NCI-H1105 treated with DMSO at 0.1 percent for 48 hours (cell line): ENCODE measurements around the gene RARB.

Source experiments
- DNase-seq: peaks from one replicate; lab custom pipeline; 2025; lab: John Stamatoyannopoulos, UW

RARB gene

DNA sequence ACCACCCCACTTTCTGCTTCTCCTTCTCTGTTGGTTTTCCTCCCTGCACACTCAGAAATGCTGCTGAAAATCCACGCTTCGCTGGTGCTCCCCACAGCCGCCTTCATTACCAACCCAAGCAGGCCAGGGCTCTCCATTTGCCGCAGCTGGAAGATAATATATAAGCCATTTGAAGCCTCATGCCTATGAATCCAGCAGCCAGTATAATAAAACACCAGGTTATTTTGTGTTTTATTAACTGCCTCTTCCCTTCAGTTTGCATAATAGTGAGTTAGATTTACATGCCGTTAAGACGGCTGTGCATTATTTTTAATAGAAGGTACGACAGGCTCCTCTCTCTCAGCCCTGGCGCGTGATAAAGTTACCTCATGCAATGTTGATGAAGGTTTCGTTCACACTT, 150.0 kb downstream of the RARB start:
- no peak for DNase-seq

GRCh38 chr3:25580534-25580933, 152.5 kb downstream of the RARB start:
- DNase-seq = no peak

DNA sequence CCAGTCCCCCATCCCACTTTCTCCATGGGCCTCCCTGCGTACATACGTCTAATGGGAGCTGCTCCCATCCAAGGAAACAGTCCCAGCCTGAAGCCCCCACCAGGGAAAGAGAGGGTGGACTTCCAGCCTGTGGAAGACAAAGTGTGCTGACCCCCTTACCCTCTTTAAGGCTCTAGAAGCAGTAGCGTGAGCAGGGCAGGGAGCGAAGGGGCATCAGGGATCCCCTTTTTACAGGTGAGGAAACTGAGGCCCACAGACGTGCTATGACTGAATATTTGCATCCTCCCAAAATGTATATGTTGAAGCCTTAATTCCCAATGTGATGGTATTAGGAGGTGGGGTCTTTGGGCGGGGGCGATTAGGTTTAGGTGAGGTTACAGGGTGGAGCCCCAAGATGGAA, 153.3 kb downstream of the RARB start:
- DNase-seq = no peak

DNA sequence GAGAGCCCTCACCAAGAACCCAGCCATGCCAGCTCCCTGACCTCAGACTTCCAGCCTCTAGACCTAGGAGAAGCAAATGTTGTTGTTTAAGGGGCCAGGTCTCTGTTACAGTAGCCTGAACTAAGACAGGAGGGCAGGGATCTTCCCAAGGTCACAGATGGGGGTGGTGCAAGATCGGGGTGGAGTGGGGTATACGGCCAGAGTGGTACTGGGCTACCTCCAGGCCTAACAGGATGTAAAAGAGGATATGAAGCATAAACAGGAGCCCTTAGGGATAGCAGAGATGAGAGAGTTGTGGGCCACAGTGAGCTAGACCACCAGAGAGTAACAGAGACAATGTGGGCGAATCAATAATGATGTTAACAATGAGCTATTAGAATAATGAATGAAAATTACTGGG, 153.8 kb downstream of the RARB start:
- no peak for DNase-seq

DNA sequence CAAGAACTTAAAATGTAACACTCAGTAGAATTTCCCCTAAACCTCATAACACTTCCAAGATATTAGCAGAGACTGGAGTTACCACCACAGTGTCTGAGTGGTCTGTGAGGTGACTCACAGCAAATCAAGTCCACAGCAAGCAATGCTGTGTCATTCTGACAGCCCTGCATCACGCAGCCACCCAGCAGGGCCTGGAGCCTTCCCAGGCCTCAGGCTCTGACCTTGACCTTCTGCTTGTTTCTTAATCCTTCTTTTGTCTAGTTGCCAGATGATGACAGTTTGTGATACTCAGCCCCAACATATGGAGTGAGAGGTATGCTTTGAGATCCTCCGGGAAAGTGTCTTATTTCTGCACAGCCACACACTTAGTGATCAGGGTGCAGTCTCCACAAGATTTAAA, 154.2 kb downstream of the RARB start:
- no peak for DNase-seq

DNA sequence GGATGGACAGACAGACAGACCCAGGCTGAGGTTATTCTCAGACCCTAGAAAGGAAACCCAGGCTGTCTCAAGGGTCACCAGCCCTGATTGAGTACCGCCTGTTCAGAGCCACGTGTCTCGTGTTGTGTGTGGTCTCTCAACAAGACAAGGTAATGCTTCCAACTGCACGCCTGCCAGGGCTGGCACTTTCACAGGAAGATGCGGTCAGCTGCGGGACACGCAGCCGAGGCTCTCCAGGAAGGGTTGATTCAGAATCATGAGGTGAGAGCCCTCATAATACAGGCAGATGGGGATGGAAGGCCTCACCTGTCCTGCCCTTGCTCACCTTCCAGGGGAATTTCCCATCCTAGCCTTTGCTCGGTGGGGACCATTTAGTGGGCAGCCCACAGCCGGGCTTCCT, 155.3 kb downstream of the RARB start:
- no peak for DNase-seq

- no peak for DNase-seq
Observed at GRCh38 chr3:25584011-25584789, 156.1 kb downstream of the RARB start.

DNA sequence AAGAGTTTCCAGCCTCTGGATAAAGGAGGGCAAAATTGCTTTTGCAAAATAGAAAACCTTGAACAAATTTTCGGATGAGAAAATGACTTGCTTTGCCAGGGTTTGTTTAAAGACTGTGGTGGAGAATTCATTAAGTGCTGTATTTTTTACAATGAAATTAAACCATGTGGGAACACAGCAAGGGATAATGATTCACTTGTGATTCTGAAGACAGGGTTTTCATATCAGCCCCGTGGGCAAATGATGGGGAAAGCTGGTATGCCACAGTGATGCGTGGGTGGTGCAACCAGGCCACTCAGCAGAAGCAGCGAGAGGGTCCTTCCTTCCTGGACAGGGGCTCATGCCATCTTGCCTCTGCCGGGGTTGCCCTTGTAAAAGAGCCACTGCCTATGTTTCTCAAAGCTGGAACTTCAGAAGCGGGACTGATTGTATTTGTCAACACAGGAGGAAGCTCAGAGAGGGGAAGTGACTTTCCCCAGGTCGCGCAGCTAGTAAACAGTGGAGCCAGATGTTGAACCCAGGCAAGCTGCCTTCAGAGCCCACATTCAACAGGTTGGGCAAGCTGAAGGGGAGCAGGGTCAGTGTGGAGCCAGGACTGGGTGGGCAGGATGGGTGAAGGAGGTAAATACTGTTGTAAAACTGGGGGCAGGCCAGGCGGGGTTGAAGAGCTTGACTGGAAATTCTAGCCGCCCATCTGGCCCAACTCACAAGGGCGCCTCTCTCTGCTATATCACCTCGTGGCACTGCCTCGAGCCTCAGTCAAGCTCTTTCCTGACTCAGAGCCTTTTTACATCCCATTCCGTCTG, 157.5 kb downstream of the RARB start:
- no peak for DNase-seq

- DNase-seq = no peak
Observed at GRCh38 chr3:25586167-25586505, 158.1 kb downstream of the RARB start.

DNA sequence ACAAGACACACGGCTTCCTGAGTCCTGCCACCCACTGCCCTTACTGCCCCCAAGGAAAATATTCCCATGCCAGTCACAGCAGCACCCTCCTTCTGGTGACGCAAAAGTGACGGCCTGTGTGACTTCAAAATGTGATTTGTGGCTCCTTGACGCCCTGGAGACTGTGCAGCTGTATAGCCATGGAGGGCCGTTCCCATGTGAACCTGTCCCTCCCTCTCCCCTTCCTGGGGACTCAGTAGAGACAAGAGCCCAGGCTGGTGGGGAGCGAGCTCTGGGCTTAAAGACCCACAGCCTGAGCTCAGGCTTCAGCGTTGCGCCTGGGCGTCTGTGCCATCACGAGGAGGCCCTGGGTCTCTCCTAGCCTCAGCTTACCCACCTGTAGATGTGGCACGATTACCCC, 158.5 kb downstream of the RARB start:
- no peak for DNase-seq

GRCh38 chr3:25587094-25587493, 159.0 kb downstream of the RARB start:
- DNase-seq = peak; percentile 4

DNA sequence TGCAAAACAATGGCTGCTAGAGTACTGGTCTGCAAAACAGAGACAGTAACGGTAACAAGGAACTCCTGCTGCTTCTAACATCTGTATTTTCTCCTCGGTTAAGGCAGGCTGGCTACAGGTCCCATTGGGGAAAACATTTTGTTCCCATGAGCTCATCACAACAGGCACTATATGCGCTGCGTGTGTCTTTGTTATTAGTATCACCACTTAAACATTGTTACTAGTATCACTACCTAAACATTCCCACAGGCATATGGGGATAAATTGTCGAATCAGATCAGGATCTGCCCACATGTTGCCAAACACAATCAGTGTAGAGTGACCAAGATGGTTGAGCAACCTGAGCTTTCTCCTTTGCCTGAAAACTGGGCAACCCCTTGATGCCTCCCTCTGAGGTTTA, 159.5 kb downstream of the RARB start:
- DNase-seq = no peak

DNA sequence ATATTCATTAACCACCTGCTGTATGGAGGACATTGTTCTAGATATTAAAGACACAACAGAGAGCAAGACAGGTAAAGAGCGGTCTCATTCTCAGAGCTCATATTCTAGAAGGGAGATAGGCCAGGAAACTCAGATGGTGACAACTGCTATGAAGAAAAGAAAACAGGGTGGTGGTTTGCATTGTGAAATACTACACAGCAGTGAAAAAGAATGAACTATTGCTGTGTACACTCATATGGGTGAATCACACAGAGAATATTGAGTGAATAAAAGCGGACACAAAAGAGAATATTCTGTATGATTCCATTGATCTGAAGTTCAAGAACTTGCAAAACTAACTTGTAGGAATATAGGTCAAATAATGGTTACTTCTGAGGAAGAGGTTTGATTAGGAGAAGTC, 159.9 kb downstream of the RARB start:
- no peak for DNase-seq

- no peak for DNase-seq
Observed at GRCh38 chr3:25588441-25589103, 160.5 kb downstream of the RARB start.

DNA sequence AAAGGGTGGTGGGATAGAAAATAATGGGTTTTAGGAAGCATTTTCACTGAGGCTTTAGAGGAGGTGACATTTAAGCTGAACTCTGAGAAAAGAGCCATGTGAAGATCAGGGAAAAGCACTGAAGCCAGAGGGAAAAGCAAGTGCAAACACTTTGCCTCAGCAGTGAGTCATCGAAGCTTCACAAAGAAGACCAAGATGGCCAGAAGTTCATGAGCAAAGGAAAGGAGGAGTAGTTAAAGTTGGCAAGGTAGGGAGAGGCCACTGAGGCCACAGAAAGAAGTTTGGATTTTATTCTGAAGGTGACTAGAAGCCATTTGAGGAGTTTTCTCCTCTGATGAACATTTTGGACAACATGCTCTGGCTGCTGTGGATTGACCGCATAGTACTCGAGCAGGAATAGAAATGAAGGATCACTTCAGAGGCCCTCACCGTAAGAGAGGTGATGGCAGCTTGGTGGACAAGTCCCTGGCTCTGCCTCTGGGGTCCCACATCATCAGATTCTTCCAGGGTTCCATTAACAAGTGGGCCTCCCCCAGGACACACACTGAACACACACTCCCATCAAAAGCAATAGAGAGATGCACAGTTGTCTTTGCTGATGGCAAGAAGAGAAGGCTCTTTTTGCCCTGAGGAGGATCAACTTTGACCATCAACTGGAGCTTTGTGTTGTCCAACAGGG, 161.2 kb downstream of the RARB start:
- DNase-seq = no peak

- DNase-seq = no peak
Observed at GRCh38 chr3:25589783-25590258, 161.8 kb downstream of the RARB start.

DNA sequence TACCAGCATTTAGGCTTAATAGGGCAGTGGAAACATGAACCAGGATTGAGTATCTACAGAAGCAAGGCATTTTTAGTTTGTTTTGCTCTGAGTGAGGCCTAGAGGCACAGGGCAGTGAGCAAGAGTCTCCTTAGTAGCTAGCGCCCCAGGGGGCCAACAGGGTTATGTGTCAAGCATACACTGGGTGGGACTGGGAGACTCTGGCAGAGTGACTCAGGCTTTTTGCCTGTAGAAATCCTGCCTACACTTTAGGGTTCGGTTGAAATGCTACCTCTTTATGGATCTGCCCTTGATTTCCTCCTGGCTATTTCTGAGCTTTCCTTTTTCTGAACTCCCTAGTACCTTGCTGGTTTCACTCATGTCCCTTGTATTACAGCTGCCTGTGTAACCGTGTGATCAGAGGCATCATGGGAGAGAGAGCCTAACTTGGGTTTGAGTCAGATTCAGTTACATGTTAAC, 164.5 kb downstream of the RARB start:
- DNase-seq = no peak

- no peak for DNase-seq
Observed at GRCh38 chr3:25593001-25593400, 164.9 kb downstream of the RARB start.

DNA sequence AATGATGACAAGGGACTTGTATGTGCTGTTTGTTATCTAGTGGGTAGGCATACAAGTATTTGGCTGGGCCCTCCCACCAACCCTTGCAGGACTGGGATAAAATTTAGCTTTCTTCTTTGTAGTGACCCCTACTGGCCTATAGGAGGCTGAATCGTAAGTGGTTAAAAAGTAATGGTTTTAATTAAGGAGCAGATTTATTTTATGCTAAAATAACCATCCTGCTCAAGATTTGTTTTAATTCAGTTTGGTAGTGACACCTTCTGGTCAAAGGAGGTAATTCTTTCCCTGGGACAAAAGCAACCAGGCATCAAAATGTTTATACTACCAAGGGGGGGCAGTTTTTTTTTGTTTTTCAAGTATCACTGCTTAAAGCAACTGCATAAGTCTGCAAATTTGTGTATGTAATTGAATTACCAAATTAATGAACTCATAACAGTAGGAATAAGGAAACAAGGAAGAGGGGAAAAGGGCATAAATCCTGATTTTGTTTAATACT, 166.0 kb downstream of the RARB start:
- DNase-seq = peak; percentile 17

- DNase-seq = peak; percentile 35
Observed at GRCh38 chr3:25597535-25598101, 169.6 kb downstream of the RARB start.

DNA sequence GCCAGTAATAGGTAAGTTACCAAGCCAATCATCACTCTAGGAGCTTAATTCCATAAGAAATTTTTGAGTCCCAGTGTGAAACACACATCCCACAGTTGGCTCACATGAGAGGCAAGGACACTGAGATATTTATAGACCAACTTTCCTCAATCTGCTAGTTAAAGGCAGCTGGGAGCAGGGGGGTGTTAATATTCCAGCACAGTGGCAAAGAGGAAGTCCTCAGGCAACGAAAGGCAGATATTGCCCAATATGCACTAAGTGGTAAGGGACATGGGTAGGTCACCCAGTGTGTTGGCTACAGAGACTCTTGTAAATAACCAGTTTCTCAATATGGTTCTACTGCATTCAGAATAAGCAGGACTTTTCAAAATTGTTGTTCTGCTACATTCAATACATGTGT, 175.6 kb downstream of the RARB start:
- DNase-seq = no peak
